ENCODE data around the gene KPTN. TPM values are rescaled to one million over a fixed set of nuclear protein-coding genes. Genes with fewer than 3 reads are reported as not detected.

KPTN gene
- total and polyA plus RNA-seq, 10 donors = 3.9 to 36.3 (median 8.7) TPM

GRCh38 chr19:47447470-47448359, 36.3 kb downstream of the KPTN start:
- peak overlapping the region in 2 of 8 donors; percentile 10 to 50 for H3K4me3 ChIP-seq
- TF ChIP-seq CTCF (IDR thresholded peaks at IDR 0.05 in 8 of 11, conservative IDR thresholded peaks at IDR 0.05 in 3 of 11) (no peak), POLR2AphosphoS5 (IDR thresholded peaks at IDR 0.05) (no peak), POLR2A (IDR thresholded peaks at IDR 0.05) (no peak)

GRCh38 chr19:47446534-47447469, 37.2 kb downstream of the KPTN start:
- H3K27ac ChIP-seq = no peak overlapping the region
- H3K27me3 ChIP-seq (replicated peaks in 1 of 7) = peaks cover 5 to 99% (median 67%) of the 10 kb centered on the region in 7 donors
- peaks cover 22 to 43% (median 39%) of the 10 kb centered on the region in 6 donors for H3K4me1 ChIP-seq
- no peak for TF ChIP-seq CTCF (IDR thresholded peaks at IDR 0.05 in 8 of 11, conservative IDR thresholded peaks at IDR 0.05 in 3 of 11)
- intact Hi-C loops (cut with DNase I; ENCODE audit: low total_unique reads) = no loop called here
- no peaks in the 10 kb centered on the region for H3K36me3 ChIP-seq
- H3K4me3 ChIP-seq = peak overlapping the region in 2 of 8 donors; percentile 10 to 50
- H3K9me3 ChIP-seq = peaks cover 0 to 12% (median 0%) of the 10 kb centered on the region in 8 donors
- 16 to 24% (median 22%) methylated on average over 28 of the region's 28 CpGs for WGBS, 5 donors
- no peak for DNase-seq

More at GRCh38 chr19:47447470-47448359, 36.3 kb downstream of the KPTN start:
- Histone ChIP-seq H3K9me3 (peaks cover 0 to 12% (median 0%) of the 10 kb centered on the region in 8 donors), H3K4me1 (peaks cover 22 to 43% (median 39%) of the 10 kb centered on the region in 6 donors), H3K27ac (no peak overlapping the region), H3K36me3 (no peaks in the 10 kb centered on the region), H3K27me3 (replicated peaks in 1 of 7) (peaks cover 5 to 91% (median 64%) of the 10 kb centered on the region in 7 donors)
- intact Hi-C loops (cut with DNase I; ENCODE audit: low total_unique reads) = no loop called here
- 8 to 23% (median 10%) methylated on average over 67 to 95 of the region's 95 CpGs for WGBS, 5 donors
- no peak for DNase-seq

- Histone ChIP-seq H3K27me3 (replicated peaks in 1 of 7) (peaks cover 5 to 99% (median 73%) of the 10 kb centered on the region in 7 donors), H3K9me3 (peaks cover 0 to 12% (median 0%) of the 10 kb centered on the region in 8 donors), H3K4me3 (peak overlapping the region in 2 of 8 donors; percentile 10 to 45), H3K4me1 (peaks cover 22 to 43% (median 39%) of the 10 kb centered on the region in 6 donors), H3K36me3 (no peaks in the 10 kb centered on the region), H3K27ac (no peak overlapping the region)
- 2 to 4% (median 3%) methylated on average over 22 of the region's 22 CpGs for WGBS, 5 donors
- intact Hi-C loops (cut with DNase I; ENCODE audit: low total_unique reads) = no loop called here
- peak; percentile 92 for DNase-seq
- TF ChIP-seq CTCF (IDR thresholded peaks at IDR 0.05 in 8 of 11, conservative IDR thresholded peaks at IDR 0.05 in 3 of 11) (no peak), POLR2AphosphoS5 (IDR thresholded peaks at IDR 0.05) (peak in 2 of 3 donors; percentile 44 to 59)
Observed at GRCh38 chr19:47445937-47446402, 38.0 kb downstream of the KPTN start.
